ENCODE measurements around the gene PAFAH1B2.
A peak's percentile ranks its signal among the peaks of the same experiment; 100 is the strongest.
"Not testable (repeated sequence)": the region's sequence is repeated elsewhere in the genome, so short reads cannot be mapped to it uniquely, and the experiment has no call there.

Gene PAFAH1B2

GRCh38 chr11:117127171-117127901, 16.8 kb upstream of the PAFAH1B2 start:
- ATAC-seq (no peak), DNase-seq (no peak)

GRCh38 chr11:117128289-117128688, 15.8 kb upstream of the PAFAH1B2 start:
- ATAC-seq, result no peak

GRCh38 chr11:117130396-117130795, 13.7 kb upstream of the PAFAH1B2 start:
- DNase-seq, ATAC-seq: not testable (repeated sequence)

More at GRCh38 chr11:117128289-117128688, 15.8 kb upstream of the PAFAH1B2 start:
- no peak for DNase-seq

- ATAC-seq (no peak), DNase-seq (no peak)
Observed at GRCh38 chr11:117130879-117131278, 13.2 kb upstream of the PAFAH1B2 start.

GRCh38 chr11:117134431-117134830, 9.7 kb upstream of the PAFAH1B2 start:
- ATAC-seq, result no peak
- no peak for DNase-seq

- ATAC-seq, DNase-seq: not testable (repeated sequence)
Observed at GRCh38 chr11:117134979-117135378, 9.1 kb upstream of the PAFAH1B2 start.

- DNase-seq, ATAC-seq: not testable (repeated sequence)
Observed at GRCh38 chr11:117137223-117138086, 6.6 kb upstream of the PAFAH1B2 start.

- ATAC-seq, result peak; percentile 37
- DNase-seq, result peak; percentile 36
Observed at GRCh38 chr11:117143390-117143789, 697 bp upstream of the PAFAH1B2 start.

- peak; percentile 69 for ATAC-seq
- DNase-seq, result peak; percentile 38
Observed at GRCh38 chr11:117144477-117145392, 648 bp downstream of the PAFAH1B2 start.

GRCh38 chr11:117145393-117145761, 1.3 kb downstream of the PAFAH1B2 start:
- no peak for ATAC-seq
- DNase-seq, result peak; percentile 22

- ATAC-seq, result no peak
- DNase-seq, result no peak
Observed at GRCh38 chr11:117146521-117146920, 2.4 kb downstream of the PAFAH1B2 start.

GRCh38 chr11:117152066-117152465, 8.0 kb downstream of the PAFAH1B2 start:
- ATAC-seq, result no peak
- no peak for DNase-seq

- ATAC-seq (no peak), DNase-seq (no peak)
Observed at GRCh38 chr11:117154468-117154867, 10.4 kb downstream of the PAFAH1B2 start.

- DNase-seq (no peak), ATAC-seq (no peak)
Observed at GRCh38 chr11:117157507-117157906, 13.4 kb downstream of the PAFAH1B2 start.

- no peak for DNase-seq
- no peak for ATAC-seq
Observed at GRCh38 chr11:117159892-117160291, 15.8 kb downstream of the PAFAH1B2 start.

- ATAC-seq (no peak), DNase-seq (no peak)
Observed at GRCh38 chr11:117160826-117161225, 16.7 kb downstream of the PAFAH1B2 start.

GRCh38 chr11:117166491-117166890, 22.4 kb downstream of the PAFAH1B2 start:
- DNase-seq, result no peak
- ATAC-seq, result no peak

- DNase-seq (no peak), ATAC-seq (no peak)
Observed at GRCh38 chr11:117169736-117170135, 25.6 kb downstream of the PAFAH1B2 start.

GRCh38 chr11:117170210-117170609, 26.1 kb downstream of the PAFAH1B2 start:
- DNase-seq, result no peak
- no peak for ATAC-seq

- DNase-seq (no peak), ATAC-seq (no peak)
Observed at GRCh38 chr11:117171007-117171403, 26.9 kb downstream of the PAFAH1B2 start.

- ATAC-seq (no peak), DNase-seq (no peak)
Observed at GRCh38 chr11:117171404-117172061, 27.4 kb downstream of the PAFAH1B2 start.
